ENCODE measurements around the gene CFAP54. TPM values are rescaled to one million over a fixed set of nuclear protein-coding genes. Genes with fewer than 3 reads are reported as not detected.
"Not testable (repeated sequence)": the region's sequence is repeated elsewhere in the genome, so short reads cannot be mapped to it uniquely, and the experiment has no call there.

Gene CFAP54
- total and polyA plus RNA-seq, 2 donors (not counting 1 experiment from before 2014, with no cell fraction given), result 0.93 to 7.1 TPM

GRCh38 chr12:96456265-96456974, 33.0 kb upstream of the CFAP54 start:
- Histone ChIP-seq H3K36me3 (ENCODE audit: control insufficient read depth, insufficient read depth, low read length) (no peaks in the 10 kb centered on the region), H4K20me1 (ENCODE audit: control insufficient read depth, extremely low read depth, insufficient read depth, low read length) (no peaks in the 10 kb centered on the region), H3K9ac (ENCODE audit: insufficient read depth, low read length) (no peak overlapping the region), H3K4me1 (ENCODE audit: control insufficient read depth, extremely low read depth, insufficient read depth, low read length) (no peaks in the 10 kb centered on the region), H3K27ac (ENCODE audit: insufficient read depth, low read length) (no peak overlapping the region), H3K9me3 (ENCODE audit: control insufficient read depth, insufficient read depth, low read depth, low read length) (no peaks in the 10 kb centered on the region), H3K4me3 (replicated peaks in 1 of 4; ENCODE audit: control extremely low read depth in 1 of 4, insufficient read depth in 1 of 4, low read depth in 3 of 4, low read length in 4 of 4) (no peak overlapping the region), H3K79me2 (ENCODE audit: control insufficient read depth, insufficient read depth, low read length) (no peaks in the 10 kb centered on the region), H3K4me2 (ENCODE audit: extremely low read depth, insufficient read depth, low read length) (no peak overlapping the region), H2AFZ (ENCODE audit: low read length) (no peak overlapping the region), H3K27me3 (ENCODE audit: control insufficient read depth, insufficient read depth, low read length) (no peaks in the 10 kb centered on the region)
- TF ChIP-seq, protein P1, sequence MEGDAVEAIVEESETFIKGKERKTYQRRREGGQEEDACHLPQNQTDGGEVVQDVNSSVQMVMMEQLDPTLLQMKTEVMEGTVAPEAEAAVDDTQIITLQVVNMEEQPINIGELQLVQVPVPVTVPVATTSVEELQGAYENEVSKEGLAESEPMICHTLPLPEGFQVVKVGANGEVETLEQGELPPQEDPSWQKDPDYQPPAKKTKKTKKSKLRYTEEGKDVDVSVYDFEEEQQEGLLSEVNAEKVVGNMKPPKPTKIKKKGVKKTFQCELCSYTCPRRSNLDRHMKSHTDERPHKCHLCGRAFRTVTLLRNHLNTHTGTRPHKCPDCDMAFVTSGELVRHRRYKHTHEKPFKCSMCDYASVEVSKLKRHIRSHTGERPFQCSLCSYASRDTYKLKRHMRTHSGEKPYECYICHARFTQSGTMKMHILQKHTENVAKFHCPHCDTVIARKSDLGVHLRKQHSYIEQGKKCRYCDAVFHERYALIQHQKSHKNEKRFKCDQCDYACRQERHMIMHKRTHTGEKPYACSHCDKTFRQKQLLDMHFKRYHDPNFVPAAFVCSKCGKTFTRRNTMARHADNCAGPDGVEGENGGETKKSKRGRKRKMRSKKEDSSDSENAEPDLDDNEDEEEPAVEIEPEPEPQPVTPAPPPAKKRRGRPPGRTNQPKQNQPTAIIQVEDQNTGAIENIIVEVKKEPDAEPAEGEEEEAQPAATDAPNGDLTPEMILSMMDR (conservative IDR thresholded peaks at IDR 0.05 in 1 of 2, IDR thresholded peaks at IDR 0.05 in 1 of 2; ENCODE audit: low read depth in 1 of 2, low read length in 2 of 2), result no peak
- TF ChIP-seq EZH2 (IDR thresholded peaks at IDR 0.05; ENCODE audit: low read length, missing control alignments), result no peak
- DNase-seq (ENCODE audit: low read depth in 2 of 2), result no peak

GRCh38 chr12:96457191-96457930, 32.0 kb upstream of the CFAP54 start:
- no peak for TF ChIP-seq EZH2 (IDR thresholded peaks at IDR 0.05; ENCODE audit: low read length, missing control alignments)
- TF ChIP-seq, protein P1 (conservative IDR thresholded peaks at IDR 0.05 in 1 of 2, IDR thresholded peaks at IDR 0.05 in 1 of 2; ENCODE audit: low read depth in 1 of 2, low read length in 2 of 2), result no peak
- Histone ChIP-seq H3K79me2 (ENCODE audit: control insufficient read depth, insufficient read depth, low read length) (no peaks in the 10 kb centered on the region), H3K9me3 (ENCODE audit: control insufficient read depth, insufficient read depth, low read depth, low read length) (no peaks in the 10 kb centered on the region), H3K4me1 (ENCODE audit: control insufficient read depth, extremely low read depth, insufficient read depth, low read length) (no peaks in the 10 kb centered on the region), H3K4me2 (ENCODE audit: extremely low read depth, insufficient read depth, low read length) (no peak overlapping the region), H2AFZ (ENCODE audit: low read length) (no peak overlapping the region), H3K9ac (ENCODE audit: insufficient read depth, low read length) (no peak overlapping the region), H3K4me3 (replicated peaks in 1 of 4; ENCODE audit: control extremely low read depth in 1 of 4, insufficient read depth in 1 of 4, low read depth in 3 of 4, low read length in 4 of 4) (no peak overlapping the region), H3K27ac (ENCODE audit: insufficient read depth, low read length) (no peak overlapping the region), H3K27me3 (ENCODE audit: control insufficient read depth, insufficient read depth, low read length) (no peaks in the 10 kb centered on the region), H3K36me3 (ENCODE audit: control insufficient read depth, insufficient read depth, low read length) (no peaks in the 10 kb centered on the region), H4K20me1 (ENCODE audit: control insufficient read depth, extremely low read depth, insufficient read depth, low read length) (no peaks in the 10 kb centered on the region)
- DNase-seq (ENCODE audit: low read depth in 2 of 2), result peak in 1 of 2 donors; percentile 17

DNA sequence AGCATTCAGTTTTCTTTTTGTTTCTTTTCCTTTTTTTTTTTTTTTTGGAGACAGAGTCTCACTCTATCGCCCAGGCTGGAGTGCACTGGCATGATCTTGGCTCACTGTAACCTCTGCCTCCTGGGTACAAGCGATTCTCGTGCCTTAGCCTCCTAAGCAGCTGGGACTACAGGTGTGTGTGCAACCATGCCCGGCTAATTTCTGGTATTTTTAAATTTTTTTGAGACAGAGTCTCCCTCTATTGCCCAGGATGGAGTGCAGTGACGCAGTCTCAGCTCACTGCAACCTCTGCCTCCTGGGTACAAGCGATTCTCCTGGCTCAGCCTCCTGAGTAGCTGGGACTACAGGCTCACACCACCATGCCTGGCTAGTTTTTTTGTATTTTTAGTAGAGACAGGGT, 30.1 kb upstream of the CFAP54 start:
- not testable (repeated sequence) for H3K4me2 ChIP-seq (ENCODE audit: extremely low read depth, insufficient read depth, low read length); H2AFZ ChIP-seq (ENCODE audit: low read length); H3K79me2 ChIP-seq (ENCODE audit: control insufficient read depth, insufficient read depth, low read length); H4K20me1 ChIP-seq (ENCODE audit: control insufficient read depth, extremely low read depth, insufficient read depth, low read length); H3K9me3 ChIP-seq (ENCODE audit: control insufficient read depth, insufficient read depth, low read depth, low read length); H3K4me1 ChIP-seq (ENCODE audit: control insufficient read depth, extremely low read depth, insufficient read depth, low read length); DNase-seq (ENCODE audit: low read depth in 2 of 2); H3K36me3 ChIP-seq (ENCODE audit: control insufficient read depth, insufficient read depth, low read length); H3K27ac ChIP-seq (ENCODE audit: insufficient read depth, low read length); H3K9ac ChIP-seq (ENCODE audit: insufficient read depth, low read length); H3K27me3 ChIP-seq (ENCODE audit: control insufficient read depth, insufficient read depth, low read length); H3K4me3 ChIP-seq (replicated peaks in 1 of 4; ENCODE audit: control extremely low read depth in 1 of 4, insufficient read depth in 1 of 4, low read depth in 3 of 4, low read length in 4 of 4)

Data from fibroblast of lung (primary cell).